Activated CD8-positive, alpha-beta memory T cell treated with anti-CD3 and anti-CD28 coated beads, Interleukin-2, amount 50 U/mL, for 1 hour (primary cell): ENCODE results near the gene PTX4.

Source experiments
- DNase-seq: peaks from one replicate; pipeline ENCODE4 v3.0.0-alpha.2; 2020; ENCODE audit errors: extremely low read depth

PTX4 gene

DNA sequence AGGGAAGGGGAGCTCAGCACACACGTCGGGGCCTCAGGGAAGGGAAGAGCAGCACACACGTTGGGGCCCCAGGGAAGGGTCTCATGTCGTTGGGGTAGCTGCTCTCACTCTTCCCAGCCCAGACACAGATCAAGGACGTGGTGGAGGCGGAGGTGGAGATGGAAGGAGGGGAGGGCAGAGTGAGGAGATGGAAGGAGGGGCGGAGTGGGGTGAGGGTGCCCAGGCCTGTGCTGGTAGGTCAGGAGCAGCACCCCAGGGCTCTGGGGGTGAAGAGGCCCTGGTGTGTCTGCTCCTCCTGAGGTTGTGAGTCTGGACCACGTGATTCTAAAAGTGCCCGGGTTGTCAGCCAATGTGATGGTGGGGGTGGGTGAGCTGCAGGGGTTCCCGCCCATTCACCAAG lies 28.8 kb downstream of the PTX4 start:
- no peak for DNase-seq

DNA sequence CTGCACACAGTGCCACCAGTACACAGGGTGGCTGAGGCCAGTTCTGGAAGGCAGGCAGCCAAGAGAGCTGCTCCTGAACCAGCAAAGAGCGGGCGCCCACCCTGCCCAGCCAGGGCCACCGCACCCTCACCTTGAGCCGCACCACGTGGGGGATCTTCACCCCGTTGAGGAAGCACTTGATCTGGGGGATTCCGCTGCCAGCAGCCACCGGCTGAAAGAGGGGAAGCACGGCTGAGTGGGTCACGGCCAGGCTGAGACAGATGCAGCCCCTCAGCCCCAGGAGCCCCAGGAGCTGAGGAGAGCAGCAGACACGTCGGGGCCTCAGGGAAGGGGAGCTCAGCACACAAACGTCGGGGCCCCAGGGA lies 29.8 kb downstream of the PTX4 start:
- no peak for DNase-seq

DNA sequence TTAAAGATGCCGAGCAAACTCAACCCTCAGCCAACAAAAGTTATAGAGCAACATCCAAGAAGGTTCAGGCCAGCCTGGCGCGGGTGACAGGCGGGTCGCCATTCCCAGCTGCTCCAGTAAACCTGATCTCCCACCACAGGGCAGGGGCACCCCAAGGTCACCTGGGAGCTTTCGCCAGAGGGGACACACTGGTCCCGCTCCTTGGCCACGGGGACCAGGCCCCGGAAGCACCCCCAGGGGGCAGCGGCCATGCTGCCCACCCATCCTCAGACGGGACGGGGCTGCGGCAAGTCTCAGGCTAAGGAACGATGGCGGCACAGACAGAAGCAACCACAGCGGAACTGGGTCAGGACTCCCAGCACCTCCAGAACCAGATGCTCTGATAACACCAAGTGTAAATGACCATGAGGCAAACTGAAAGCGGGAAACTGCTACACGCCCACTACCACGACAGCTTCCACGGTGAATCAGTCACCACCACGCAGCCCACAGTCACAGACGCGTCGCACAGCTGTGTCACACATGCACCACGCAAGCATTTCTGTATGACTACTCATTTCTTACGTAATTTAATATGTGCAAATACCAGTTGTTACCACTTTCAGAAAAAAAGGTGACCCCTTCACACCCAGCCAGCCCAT lies 30.3 kb downstream of the PTX4 start:
- no peak for DNase-seq

DNA sequence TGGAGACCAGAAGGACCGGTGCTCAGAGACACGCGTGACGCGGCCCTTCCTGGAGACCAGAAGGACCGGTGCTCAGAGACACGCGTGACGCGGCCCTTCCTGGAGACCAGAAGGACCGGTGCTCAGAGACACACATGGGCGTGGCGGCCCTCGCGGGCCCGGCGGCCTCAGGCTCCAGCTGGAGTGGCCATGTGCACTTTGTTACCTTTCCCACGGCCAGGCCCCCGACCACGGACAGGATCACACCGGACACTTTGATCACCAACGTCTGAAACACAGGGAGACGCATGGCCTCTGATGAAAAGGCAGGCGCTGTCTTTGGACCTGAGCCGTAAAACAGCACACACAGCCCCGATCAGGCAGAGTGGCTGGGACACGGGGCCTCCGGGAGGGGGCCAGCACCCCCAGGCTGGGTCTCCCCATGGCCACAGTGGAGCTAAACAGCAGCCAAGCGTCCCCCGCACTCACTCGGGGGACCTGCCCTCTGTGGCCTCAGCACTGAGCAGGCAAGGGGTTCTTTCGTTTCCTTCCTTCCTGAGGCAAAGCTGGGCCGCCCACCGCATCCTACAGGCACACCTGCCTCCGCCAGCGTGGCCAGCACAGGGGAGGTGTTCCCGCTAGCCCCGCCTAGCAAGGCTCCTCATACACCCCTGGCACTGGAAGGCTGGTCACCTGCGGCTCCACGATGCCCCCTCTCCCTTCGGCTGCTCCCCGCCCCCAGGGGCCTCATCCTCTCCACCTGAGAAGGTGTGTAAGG lies 31.1 kb downstream of the PTX4 start:
- no peak for DNase-seq

DNA sequence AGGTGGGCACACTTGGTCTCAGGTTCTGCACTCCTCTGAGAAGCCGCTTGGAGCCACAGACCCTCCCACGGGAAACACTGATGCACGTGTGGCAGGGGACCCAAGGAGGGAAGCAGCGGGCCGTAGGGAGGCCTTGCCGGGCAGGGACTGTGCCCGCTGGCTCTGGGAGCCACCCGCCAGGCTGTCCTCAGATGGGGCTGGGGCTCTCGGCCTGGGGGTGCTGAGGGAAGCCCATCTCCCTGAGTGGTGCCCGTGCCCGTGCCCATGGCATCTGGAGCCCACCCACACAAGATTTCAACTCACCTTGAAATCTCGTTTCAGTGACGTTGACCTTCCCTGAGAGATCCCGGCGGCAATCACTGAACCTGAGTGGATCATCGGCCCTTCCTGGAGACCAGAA lies 31.8 kb downstream of the PTX4 start:
- no peak for DNase-seq

DNA sequence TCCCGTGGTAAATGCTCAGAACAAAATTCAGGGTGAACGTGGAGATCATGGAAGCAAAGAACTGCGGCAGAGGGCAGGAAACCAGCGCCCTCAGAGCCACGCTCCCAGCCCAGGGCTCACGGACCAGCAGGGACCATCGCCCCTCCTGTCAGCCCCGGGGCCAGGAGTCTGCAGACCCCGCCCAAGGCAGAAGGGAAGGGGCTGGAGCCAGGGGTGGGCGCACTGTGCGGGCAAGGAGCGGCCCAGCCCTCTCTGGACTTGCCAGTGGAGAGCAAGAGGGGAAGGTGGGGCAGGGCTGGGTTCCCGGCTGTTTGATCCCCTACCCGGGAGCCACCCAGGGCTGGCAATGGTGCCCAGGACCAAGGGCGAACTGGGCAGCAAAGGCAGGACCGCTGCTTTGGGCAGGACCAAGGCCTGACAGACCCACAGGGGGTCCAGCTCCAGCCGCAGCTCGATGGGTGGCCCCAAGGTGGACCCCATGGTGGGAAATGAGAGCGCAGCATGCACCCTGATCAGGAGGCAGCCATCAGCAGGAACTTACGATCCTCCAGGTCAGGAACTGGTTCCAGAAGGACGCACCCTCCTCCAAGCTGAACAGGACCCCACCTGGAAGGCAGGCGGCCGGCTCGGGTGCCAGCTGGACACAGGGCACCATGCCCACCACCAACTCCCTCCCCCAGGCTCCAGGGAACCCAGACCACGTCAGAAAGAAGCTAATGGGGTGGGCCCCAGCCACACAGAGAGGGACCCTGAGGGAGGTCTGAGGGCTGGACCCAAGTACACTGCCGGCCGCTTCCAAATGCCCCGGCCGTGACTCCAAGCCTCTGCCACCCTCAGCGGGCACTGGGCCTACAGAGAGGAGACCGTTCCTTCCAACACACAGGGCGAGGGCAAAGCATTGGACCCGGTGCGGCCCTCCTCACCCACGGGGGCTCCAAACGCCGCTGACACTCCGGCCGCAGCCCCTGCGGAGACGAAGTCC lies 33.3 kb downstream of the PTX4 start:
- no peak for DNase-seq

DNA sequence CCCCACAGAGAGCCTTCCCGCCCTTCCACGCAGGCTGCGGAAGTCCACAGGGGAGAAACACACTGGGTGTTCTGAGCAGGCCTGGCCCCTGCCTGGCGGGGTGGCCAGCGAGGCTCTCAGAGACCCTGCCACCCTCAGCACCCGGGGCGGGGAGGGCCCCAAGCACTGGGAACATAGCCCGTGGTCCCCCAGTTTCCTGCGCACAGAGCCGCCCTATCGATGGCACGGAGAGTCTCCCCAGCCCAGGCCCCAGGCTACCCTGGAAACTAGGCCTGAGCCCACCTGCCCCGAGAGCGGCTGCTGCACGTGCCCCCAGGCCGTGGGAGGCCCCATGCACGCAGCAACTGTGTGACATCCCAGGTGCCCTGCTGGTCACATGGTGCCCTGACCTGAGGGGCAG lies 34.2 kb downstream of the PTX4 start:
- no peak for DNase-seq

DNA sequence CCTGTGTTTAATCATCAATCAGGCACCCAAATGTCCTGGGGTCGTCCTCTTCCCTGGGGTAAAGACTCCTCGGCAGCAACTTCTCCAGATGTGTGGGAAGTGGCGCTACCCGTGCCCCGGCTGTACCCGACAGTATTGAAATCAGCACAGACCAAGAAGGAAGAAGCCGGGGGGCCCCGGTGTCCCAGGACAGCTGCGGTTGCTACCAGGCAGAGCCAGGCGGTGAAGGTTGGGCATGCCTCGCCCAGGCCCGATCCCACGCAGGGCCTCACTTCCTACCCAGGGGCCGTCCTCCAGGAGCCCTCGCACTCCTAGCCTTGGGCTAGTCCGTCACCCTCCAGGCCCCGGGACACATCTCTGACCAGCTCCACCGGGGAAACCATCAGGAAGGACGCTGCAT lies 35.4 kb downstream of the PTX4 start:
- DNase-seq, result no peak

DNA sequence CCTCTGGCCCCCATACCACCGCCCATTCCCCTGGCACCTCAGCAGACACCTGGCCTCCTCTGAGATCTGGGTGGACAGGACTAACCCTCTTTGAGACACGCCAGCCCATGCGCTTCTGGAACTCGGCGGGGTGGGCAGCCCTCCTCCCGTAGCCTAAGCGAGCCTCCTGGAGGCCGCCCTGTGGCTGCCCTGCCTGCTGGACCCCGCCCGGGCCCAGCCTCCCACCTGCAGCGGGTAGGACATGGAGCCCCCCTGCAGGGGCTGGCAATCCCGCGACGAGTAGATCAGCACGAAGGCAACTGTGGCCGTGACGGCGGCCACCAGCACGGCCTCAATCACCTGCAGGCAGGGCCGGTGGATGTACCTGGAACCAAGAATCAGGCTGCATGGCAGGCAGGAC lies 36.2 kb downstream of the PTX4 start:
- no peak for DNase-seq

DNA sequence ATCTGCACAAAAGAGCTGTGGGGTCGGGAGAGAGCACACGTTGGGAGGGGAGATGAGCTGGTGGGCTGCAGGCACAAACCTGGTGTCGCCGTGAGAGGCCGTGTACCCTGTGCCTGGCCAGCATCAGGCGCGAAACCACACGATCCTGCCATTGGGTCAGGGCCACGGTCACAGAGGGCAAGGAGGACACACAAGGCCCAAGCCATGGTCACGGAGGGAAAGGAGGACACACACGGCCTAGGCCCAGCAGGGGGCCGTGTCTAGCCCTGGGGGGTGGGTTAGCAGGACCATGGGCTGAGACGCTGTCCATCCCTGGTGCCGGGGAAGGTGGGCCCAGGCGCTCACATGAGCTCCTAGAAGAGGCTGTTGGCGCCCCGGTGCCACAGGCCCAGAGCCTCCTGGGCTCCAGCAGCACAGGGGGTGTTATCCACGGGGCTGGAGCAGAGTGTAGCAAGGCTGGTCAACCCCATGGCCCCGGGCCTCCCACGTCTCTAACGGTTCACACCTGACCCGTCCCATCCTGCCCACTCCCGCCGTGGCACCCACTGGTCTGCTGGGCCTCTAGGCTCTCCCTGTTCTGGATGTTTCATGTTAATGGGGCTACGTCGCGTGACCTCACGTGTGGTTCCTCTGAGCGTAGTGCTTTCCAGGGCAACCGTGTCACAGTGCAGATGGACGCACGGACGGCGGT lies 36.9 kb downstream of the PTX4 start:
- no peak for DNase-seq

DNA sequence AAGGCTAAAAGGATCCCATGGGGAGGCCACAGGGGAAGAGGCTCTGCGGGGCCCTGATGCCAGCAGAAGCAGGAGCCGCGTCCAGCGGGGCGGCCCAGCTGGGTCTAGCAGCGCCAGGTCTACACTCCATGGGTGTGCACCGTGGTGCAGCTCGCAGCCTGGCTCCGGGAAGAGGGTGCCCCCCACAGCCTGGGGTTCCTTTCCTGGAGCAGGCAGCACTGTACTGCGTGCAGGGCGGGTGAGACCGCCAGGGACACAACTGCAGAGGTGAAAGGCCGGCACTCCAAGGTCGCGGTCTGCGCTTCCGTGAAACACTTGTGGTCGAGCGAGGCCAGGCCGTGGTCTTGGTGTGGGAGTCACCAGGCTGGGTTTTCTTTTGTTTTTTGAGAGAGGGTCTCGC lies 37.9 kb downstream of the PTX4 start:
- DNase-seq, result no peak

DNA sequence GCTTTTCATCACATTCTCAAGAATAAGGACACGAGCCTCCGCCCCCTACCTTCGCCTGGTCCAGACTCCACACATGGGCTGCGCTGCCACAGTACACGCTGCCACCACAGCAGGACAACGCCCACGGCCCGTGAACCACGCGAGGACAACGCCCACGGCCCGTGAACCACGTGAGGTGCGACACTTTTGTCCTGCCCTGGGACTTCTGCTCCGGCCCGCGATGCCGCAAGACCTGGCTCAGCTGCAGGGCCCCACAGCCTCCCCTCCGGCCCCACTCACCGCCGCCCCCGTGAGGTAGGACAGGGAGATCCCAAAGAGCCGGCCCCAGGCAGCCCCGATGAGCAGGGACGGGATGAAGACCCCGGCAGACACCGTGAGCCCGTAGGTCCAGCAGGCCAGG lies 38.5 kb downstream of the PTX4 start:
- DNase-seq, result no peak

DNA sequence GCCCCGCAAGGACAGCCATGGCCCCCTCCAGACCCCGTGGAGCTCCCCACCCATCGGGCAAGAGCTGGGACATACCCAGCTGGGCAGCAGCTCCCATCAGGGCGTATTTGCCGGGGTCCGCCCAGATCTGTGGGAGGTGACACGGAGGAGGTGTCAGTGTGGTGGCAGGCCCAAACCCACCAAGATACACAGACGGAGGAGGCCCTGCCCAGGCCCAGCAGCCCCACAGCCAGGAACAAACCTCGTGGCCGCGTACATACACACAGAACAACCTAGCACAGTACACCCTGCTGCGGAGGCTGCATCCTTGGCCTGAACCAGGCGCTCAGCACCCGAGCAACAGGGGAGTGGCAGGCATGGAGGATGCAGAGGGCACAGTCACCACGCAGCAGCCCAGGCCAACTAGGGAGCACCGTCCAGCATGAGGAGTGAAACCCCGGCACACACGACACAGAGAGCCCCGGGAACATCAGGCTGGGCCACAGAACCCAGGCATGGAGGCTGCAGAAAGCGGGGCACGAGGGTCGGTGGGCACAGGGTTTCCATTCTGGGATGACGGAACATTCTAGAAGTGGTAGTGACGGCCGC lies 39.4 kb downstream of the PTX4 start:
- DNase-seq, result no peak

DNA sequence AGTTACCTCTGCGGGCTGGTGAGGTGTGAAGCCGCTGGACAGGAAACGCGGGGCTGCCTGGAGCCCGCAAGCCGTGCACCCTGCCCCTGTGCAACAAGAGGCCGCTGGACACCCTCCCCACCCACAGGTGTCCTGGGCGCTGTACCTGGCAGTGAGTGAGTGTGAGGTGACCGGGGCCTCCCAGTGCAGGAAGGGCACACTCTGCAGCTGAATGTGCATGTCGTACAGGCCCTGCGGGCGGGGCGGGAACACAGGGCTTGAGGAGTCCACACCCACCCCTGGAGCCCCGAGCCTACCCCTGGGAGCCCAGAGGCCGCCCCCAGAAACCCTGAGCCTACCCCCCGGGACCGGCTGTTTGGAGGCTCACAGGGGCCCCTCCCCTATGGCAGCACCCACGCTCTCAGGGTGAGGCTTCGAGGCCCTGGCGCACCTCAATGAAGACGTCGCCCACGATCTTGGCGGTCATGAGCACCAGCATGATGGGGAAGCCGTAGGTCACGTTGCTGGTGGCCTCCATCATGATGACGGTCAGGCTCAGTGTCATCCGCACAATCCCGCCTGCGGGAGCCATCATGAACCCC lies 40.1 kb downstream of the PTX4 start:
- no peak for DNase-seq

DNA sequence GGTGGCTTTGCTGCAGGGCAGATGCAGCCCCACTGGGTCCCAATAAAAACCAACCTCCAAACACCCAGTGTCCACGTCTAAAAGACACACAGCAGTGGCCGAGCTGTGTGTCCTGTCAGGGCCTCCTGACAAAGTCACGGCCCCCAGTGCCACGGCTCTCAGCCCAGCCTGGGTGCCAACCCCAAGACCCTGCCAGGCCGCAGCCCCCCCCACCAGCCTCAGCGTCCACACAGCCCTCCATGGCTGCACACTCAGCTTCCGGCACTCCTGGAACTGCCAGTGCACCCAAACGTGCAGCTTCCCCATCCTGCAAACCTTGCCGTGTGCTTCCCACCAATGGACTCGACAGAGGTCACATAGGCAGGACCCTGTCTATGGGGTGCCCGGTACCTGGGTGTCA lies 40.8 kb downstream of the PTX4 start:
- no peak for DNase-seq

DNA sequence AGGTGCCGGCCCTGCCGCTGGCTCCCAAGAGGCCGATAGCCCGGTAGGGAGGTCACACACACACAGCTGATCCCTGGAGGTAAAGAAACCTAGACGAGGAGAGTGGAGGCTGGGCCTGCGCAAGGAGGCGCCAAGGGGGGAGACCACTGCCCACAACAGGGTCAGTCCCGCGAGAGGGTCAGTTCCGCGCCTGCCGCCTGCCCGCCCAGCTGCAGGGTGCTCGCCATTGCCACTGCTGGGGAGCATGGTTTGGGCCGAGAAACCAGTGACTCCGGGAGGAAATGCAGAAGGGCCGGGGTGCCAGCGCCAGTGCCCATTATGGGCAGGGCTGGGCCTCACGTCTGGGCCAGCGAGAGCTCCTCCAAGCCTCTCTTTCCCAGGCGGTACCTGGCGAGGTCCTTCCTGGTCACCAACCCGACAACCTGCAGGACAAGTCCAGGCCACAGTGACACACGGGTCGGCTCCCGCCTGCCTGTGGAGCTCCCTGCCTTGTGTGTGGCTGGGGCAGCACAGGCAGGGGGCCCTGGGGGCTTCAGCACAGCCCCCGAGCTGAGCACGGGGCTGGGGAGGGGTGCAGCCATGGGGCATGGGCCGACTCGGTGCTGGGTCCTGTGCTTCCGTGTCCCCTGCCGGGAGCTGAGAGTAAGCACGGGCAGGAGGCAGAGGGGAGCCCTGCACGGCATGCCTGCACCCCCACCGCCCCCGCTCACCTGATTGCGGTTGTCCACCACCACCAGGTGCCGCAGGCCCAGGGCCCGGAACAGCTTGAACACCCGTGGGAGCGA lies 42.3 kb downstream of the PTX4 start:
- no peak for DNase-seq

DNA sequence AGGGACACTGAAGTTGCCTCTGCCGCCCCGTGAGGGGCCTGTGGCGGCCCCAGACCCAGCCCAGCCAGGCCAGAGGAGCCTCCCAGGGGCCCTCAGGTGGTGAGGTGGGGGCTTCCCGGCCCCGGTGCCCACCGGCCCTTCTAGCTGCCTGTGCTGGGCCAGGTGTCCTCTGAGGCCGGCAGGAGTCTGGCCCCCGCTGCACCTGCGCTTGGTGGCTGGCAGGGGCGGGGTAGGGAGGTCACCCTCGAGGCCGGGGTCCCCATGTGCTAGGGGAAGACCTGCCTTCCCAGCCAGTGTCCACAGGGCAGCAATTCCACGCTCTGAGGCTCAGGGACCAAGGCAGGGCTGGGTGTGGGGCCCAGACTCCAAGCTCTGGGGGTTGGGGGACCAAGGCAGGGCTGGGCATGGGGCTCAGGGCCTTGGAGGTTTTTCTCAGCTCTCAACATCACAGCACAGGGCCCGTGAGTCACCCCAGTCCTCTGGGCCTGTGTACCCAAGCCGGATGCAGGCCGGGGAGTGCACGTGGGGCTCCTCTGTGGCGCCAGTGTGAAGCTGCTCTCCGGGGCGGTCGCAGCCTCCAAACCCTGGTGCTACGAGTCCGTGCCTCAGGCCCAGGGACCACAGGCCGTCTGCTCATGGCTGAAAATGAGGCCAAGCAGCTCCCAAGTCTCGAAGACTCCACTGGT lies 43.1 kb downstream of the PTX4 start:
- DNase-seq, result no peak

DNA sequence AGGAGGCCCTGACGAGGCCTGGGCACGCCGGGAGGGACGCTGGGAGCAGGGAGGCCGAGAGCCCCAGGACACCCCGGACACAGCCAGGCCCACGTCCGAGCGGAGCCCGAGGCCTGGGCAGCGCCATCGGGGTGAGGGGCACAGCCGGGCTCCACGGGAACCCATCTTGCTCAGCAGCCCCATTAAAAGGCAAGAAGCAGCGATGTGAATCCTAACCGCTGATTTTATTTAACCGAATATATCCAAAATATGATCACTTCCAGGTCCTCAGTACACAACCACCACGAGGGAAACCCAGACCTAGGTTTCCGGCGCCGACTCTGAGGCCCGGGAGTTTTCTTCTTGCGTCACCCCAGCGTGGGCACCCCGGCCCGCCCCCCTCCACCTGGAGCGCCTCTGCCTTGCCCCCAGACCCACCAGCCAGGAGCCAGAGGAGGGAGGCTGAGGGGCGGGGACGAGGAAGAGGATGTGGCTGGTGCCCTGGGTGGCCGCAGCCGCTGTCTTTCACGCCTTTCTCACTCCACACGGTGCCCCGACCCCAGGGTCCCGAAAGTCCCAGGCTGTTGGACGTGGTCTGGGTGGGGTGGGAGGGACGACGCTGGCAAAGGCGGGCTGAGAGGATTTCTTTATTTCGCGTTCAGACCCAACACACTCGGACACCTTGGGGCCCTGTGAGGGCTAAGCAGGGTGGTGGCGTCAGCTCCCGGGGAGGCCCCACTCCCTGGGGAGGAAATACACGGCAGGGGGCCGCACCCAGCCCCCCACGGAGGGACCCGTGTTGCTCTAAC lies 43.8 kb downstream of the PTX4 start:
- DNase-seq, result no peak
